Memory B cell (primary cell): ENCODE data around the gene TRIM2.

Experiments
- ATAC-seq: fragments of 150-1000 bp; cut with Tn5 transposase; 2 replicates; pipeline ENCODE4 v1.10.0; 2021; ENCODE audit warnings: low read depth, mild to moderate bottlenecking, moderate library complexity
- DNase-seq, 2 donors: peaks; one replicate each; pipeline ENCODE4 v3.0.0; 2022; ENCODE audit warnings: low spot score in 2 of 2
- H3K27ac Mint-ChIP-seq: one replicate; pipeline ENCODE4 v1.8.0; 2022; ENCODE audit warnings: mild to moderate bottlenecking, moderate library complexity, mixed read lengths
- H3K27me3 Mint-ChIP-seq: one replicate; pipeline ENCODE4 v1.8.0; 2022; ENCODE audit warnings: mixed read lengths
- H3K36me3 Mint-ChIP-seq: one replicate; pipeline ENCODE4 v1.8.0; 2022; ENCODE audit warnings: mild to moderate bottlenecking, mixed read lengths
- H3K4me1 Mint-ChIP-seq: one replicate; pipeline ENCODE4 v1.8.0; 2022; ENCODE audit warnings: mixed read lengths
- H3K4me3 Mint-ChIP-seq: one replicate; pipeline ENCODE4 v1.8.0; 2022; ENCODE audit warnings: mild to moderate bottlenecking, moderate library complexity, mixed read lengths
- H3K9me3 Mint-ChIP-seq: one replicate; pipeline ENCODE4 v1.8.0; 2022; ENCODE audit warnings: mixed read lengths

The TRIM2 gene

GRCh38 chr4:153344131-153345011 lies 140.1 kb downstream of the TRIM2 start, which contains the start of gene MND1:
TSS of gene MND1 (plus strand) at chr4:153344688. CDS start at chr4:153344738, 50 bp downstream.
- Mint-ChIP-seq H3K4me1 (peaks cover 16% of the 10 kb centered on the region), H3K27ac (peak within 1 kb of the TSS; percentile 65), H3K27me3 (no peaks in the 10 kb centered on the region), H3K36me3 (no peaks in the 10 kb centered on the region), H3K9me3 (no peaks in the 10 kb centered on the region), H3K4me3 (peak within 1 kb of the TSS; percentile 92)
- peak; percentile 88 for ATAC-seq
- DNase-seq = peak; percentile 90 to 93

GRCh38 chr4:153345012-153345981 lies 141.1 kb downstream of the TRIM2 start:
- H3K36me3 Mint-ChIP-seq = no peaks in the 10 kb centered on the region
- no peaks in the 10 kb centered on the region for H3K9me3 Mint-ChIP-seq
- H3K27me3 Mint-ChIP-seq = no peaks in the 10 kb centered on the region
- DNase-seq = peak; percentile 22 to 38
- H3K27ac Mint-ChIP-seq = peak overlapping the region; percentile 65
- peaks cover 16% of the 10 kb centered on the region for H3K4me1 Mint-ChIP-seq
- peak overlapping the region; percentile 92 for H3K4me3 Mint-ChIP-seq
- ATAC-seq = peak; percentile 41

GRCh38 chr4:153346031-153346430 lies 141.8 kb downstream of the TRIM2 start:
- H3K27me3 Mint-ChIP-seq = no peaks in the 10 kb centered on the region
- H3K4me1 Mint-ChIP-seq = peaks cover 16% of the 10 kb centered on the region
- ATAC-seq = no peak
- no peaks in the 10 kb centered on the region for H3K36me3 Mint-ChIP-seq
- no peak overlapping the region for H3K27ac Mint-ChIP-seq
- no peak for DNase-seq
- H3K9me3 Mint-ChIP-seq = no peaks in the 10 kb centered on the region
- H3K4me3 Mint-ChIP-seq = no peak overlapping the region

DNA sequence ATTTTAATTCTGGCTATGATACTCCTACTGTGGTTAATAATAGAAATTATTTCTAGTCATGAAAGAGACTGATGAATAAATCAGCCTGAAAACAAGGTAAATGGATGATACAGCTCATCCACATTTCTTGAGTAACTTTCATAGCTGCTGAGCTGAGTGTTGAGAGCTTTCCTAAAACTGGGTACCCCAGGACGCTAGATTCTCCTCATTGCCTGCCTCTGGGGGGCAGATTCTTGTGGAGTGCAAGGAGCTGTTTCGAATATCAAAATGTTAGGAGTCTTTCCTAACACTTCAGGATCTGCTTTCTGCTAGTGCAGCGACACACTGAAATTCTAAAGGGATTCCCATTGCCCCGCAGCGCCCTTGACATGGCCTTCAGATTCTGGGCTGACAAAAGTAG lies 142.3 kb downstream of the TRIM2 start:
- no peak overlapping the region for H3K27ac Mint-ChIP-seq
- peaks cover 12% of the 10 kb centered on the region for H3K4me1 Mint-ChIP-seq
- no peaks in the 10 kb centered on the region for H3K36me3 Mint-ChIP-seq
- H3K27me3 Mint-ChIP-seq = no peaks in the 10 kb centered on the region
- ATAC-seq (no peak), DNase-seq (no peak)
- no peaks in the 10 kb centered on the region for H3K9me3 Mint-ChIP-seq
- no peak overlapping the region for H3K4me3 Mint-ChIP-seq

- DNase-seq (no peak), ATAC-seq (no peak)
- Mint-ChIP-seq H3K27me3 (no peaks in the 10 kb centered on the region), H3K27ac (no peak overlapping the region), H3K4me3 (no peak overlapping the region), H3K9me3 (no peaks in the 10 kb centered on the region), H3K36me3 (no peaks in the 10 kb centered on the region), H3K4me1 (peaks cover 8% of the 10 kb centered on the region)
Measured at GRCh38 chr4:153347117-153347516, 142.9 kb downstream of the TRIM2 start.

DNA sequence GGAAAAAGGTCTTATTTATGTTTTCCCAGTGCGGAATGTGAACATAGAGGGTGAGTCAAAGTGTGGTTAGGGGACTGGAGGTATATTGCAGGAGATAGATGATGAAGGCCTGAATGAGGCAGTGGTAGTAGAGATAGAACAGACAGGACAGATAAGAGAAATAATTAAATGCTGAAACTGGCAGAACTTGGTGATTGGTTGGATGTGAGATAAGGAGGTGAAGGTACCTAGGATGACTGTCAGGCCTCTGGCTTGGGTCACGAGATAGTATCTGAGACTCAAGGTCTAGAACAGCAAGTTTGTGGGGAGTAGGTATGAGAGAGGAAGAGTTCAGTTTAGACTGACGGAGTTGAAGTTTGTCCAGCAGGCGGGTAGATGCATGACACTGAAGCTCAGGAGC lies 143.8 kb downstream of the TRIM2 start:
- DNase-seq = no peak
- Mint-ChIP-seq H3K4me3 (no peak overlapping the region), H3K36me3 (no peaks in the 10 kb centered on the region), H3K4me1 (peaks cover 6% of the 10 kb centered on the region), H3K9me3 (no peaks in the 10 kb centered on the region), H3K27me3 (no peaks in the 10 kb centered on the region), H3K27ac (no peak overlapping the region)
- ATAC-seq = no peak

DNA sequence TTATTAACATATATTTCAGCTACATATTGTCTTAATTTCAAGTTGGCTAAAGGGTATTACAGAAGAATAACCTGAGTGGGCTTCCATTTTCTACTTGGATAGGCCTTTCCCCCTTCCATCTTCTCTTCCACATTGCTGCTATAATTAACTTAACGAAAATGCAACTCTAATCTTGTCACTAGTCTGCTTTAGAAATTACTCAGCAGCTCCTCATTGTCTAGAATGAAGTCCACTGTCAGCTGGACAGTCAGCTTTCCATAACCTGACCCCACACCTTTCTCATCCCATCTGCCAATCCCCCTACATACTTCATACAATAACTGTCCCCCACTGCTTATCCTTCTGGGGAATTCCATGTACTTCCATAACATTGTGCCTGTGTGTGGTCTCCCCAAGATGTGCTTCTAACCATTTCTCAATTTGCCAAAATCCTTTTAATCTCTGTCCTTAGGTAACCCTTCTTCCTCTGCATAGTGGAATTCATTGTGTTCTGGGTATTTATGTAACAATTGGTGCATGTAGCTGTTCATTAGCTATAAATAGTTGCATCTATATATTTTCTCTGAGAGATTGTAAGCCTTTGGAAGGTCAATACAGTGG lies 145.1 kb downstream of the TRIM2 start:
- H3K27ac Mint-ChIP-seq = no peak overlapping the region
- DNase-seq (no peak), ATAC-seq (no peak)
- H3K27me3 Mint-ChIP-seq = no peaks in the 10 kb centered on the region
- H3K36me3 Mint-ChIP-seq = no peaks in the 10 kb centered on the region
- no peak overlapping the region for H3K4me3 Mint-ChIP-seq
- H3K9me3 Mint-ChIP-seq = no peaks in the 10 kb centered on the region
- peaks cover 6% of the 10 kb centered on the region for H3K4me1 Mint-ChIP-seq

- ATAC-seq (no peak), DNase-seq (no peak)
- Mint-ChIP-seq H3K27me3 (no peaks in the 10 kb centered on the region), H3K4me1 (peaks cover 5% of the 10 kb centered on the region), H3K4me3 (no peak overlapping the region), H3K27ac (no peak overlapping the region), H3K9me3 (no peaks in the 10 kb centered on the region), H3K36me3 (no peaks in the 10 kb centered on the region)
Measured at GRCh38 chr4:153362184-153362583, 157.9 kb downstream of the TRIM2 start.

DNA sequence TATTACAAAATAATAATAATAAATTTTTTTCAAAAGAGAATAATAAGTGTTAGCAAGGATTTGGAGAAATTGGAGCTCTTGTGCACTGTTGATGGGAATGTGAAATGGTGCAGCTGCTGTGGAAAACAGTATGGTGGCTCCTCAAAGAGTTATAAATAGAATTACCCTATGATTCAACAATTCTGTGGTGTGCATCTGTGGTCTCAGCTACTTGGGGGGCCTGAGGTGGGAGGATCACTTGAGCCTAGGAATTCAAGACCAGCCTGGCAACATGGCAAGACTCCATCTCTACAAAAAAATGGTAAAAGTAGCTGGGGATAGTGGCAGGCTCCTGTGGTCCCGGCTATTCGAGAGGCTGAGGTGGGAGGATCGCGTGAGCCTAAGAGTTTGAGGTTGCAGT lies 159.8 kb downstream of the TRIM2 start:
- no peak overlapping the region for H3K4me3 Mint-ChIP-seq
- H3K4me1 Mint-ChIP-seq = peaks cover 5% of the 10 kb centered on the region
- H3K27me3 Mint-ChIP-seq = no peaks in the 10 kb centered on the region
- H3K27ac Mint-ChIP-seq = no peak overlapping the region
- DNase-seq (no peak), ATAC-seq (no peak)
- no peaks in the 10 kb centered on the region for H3K36me3 Mint-ChIP-seq
- H3K9me3 Mint-ChIP-seq = no peaks in the 10 kb centered on the region

- Mint-ChIP-seq H3K4me3 (no peak overlapping the region), H3K27me3 (no peaks in the 10 kb centered on the region), H3K27ac (peak overlapping the region; percentile 73), H3K4me1 (peaks cover 5% of the 10 kb centered on the region), H3K9me3 (no peaks in the 10 kb centered on the region), H3K36me3 (no peaks in the 10 kb centered on the region)
- ATAC-seq (peak; percentile 97), DNase-seq (peak in 1 of 2 donors; percentile 12)
Measured at GRCh38 chr4:153365003-153365402, 160.8 kb downstream of the TRIM2 start.

DNA sequence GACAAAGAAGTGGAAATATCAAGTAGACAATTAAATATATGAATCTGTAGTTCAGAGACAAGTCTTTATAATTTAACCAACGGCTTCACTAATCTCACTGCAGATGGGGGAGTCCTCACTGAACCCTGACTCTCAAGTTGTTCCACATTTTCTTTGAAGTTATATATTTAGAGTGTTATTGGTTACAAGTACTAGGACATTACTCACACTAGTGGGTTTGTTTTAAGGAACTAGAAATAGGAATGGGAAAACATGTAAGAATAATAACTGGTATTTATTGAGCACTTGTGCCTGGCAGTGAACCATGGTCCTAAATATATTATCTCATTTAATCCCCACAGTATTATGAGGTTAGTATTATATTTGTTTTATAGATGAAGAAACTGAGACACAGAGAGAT lies 162.2 kb downstream of the TRIM2 start:
- H3K4me1 Mint-ChIP-seq = peaks cover 5% of the 10 kb centered on the region
- H3K9me3 Mint-ChIP-seq = no peaks in the 10 kb centered on the region
- no peaks in the 10 kb centered on the region for H3K27me3 Mint-ChIP-seq
- H3K27ac Mint-ChIP-seq = peak overlapping the region; percentile 3
- H3K4me3 Mint-ChIP-seq = no peak overlapping the region
- H3K36me3 Mint-ChIP-seq = no peaks in the 10 kb centered on the region
- ATAC-seq (no peak), DNase-seq (no peak)

- no peaks in the 10 kb centered on the region for H3K27me3 Mint-ChIP-seq
- peaks cover 5% of the 10 kb centered on the region for H3K4me1 Mint-ChIP-seq
- peak overlapping the region; percentile 3 for H3K27ac Mint-ChIP-seq
- ATAC-seq (no peak), DNase-seq (no peak)
- no peaks in the 10 kb centered on the region for H3K36me3 Mint-ChIP-seq
- H3K9me3 Mint-ChIP-seq = no peaks in the 10 kb centered on the region
- H3K4me3 Mint-ChIP-seq = no peak overlapping the region
Measured at GRCh38 chr4:153367092-153367491, 162.8 kb downstream of the TRIM2 start.

- Mint-ChIP-seq H3K9me3 (peaks cover 1% of the 10 kb centered on the region), H3K4me1 (peaks cover 5% of the 10 kb centered on the region), H3K36me3 (no peaks in the 10 kb centered on the region), H3K4me3 (no peak overlapping the region), H3K27ac (no peak overlapping the region), H3K27me3 (no peaks in the 10 kb centered on the region)
- no peak for ATAC-seq
- DNase-seq = no peak
Measured at GRCh38 chr4:153369021-153369420, 164.8 kb downstream of the TRIM2 start.
